ENCODE results near the gene PLEKHG2. TPM values are rescaled to one million over a fixed set of nuclear protein-coding genes. Genes with fewer than 3 reads are reported as not detected.
"Not testable (repeated sequence)": the region's sequence is repeated elsewhere in the genome, so short reads cannot be mapped to it uniquely, and the experiment has no call there.

The PLEKHG2 gene
- total RNA-seq, 1 donor = 21.4 TPM

GRCh38 chr19:39449116-39449797 lies 36.8 kb downstream of the PLEKHG2 start:
- no peaks in the 10 kb centered on the region for H3K27me3 ChIP-seq (ENCODE audit: insufficient read depth, low read length)
- H3K4me2 ChIP-seq (ENCODE audit: insufficient read depth, low read length) = no peak overlapping the region
- peak; percentile 37 for DNase-seq (ENCODE audit: insufficient read length, low spot score, missing footprints)
- H2AFZ ChIP-seq (ENCODE audit: low read length) = no peak overlapping the region
- H3K79me2 ChIP-seq (ENCODE audit: insufficient read depth, low read length) = peaks cover 97% of the 10 kb centered on the region
- peaks cover 24% of the 10 kb centered on the region for H3K4me1 ChIP-seq (ENCODE audit: insufficient read depth, low read length)
- H3K36me3 ChIP-seq (ENCODE audit: insufficient read depth, low read length) = peaks cover 29% of the 10 kb centered on the region
- no peak overlapping the region for H3K4me3 ChIP-seq (ENCODE audit: insufficient read depth, low read length)
- no peak overlapping the region for H3K27ac ChIP-seq (ENCODE audit: low read depth, low read length)
- TF ChIP-seq CTCF (IDR thresholded peaks at IDR 0.05; ENCODE audit: extremely low read depth, low read depth, low read length) = no peak
- peaks cover 63% of the 10 kb centered on the region for H4K20me1 ChIP-seq (ENCODE audit: insufficient read depth, low read length)
- H3K9me3 ChIP-seq (ENCODE audit: low read depth, low read length) = no peaks in the 10 kb centered on the region

- H3K27me3 ChIP-seq (ENCODE audit: insufficient read depth, low read length); DNase-seq (ENCODE audit: insufficient read length, low spot score, missing footprints); H3K4me3 ChIP-seq (ENCODE audit: insufficient read depth, low read length); H3K27ac ChIP-seq (ENCODE audit: low read depth, low read length); H2AFZ ChIP-seq (ENCODE audit: low read length); H3K4me2 ChIP-seq (ENCODE audit: insufficient read depth, low read length); H3K9me3 ChIP-seq (ENCODE audit: low read depth, low read length): not testable (repeated sequence)
- Histone ChIP-seq H4K20me1 (ENCODE audit: insufficient read depth, low read length) (peaks cover 69% of the 10 kb centered on the region), H3K4me1 (ENCODE audit: insufficient read depth, low read length) (peaks cover 22% of the 10 kb centered on the region), H3K79me2 (ENCODE audit: insufficient read depth, low read length) (peaks cover 92% of the 10 kb centered on the region), H3K36me3 (ENCODE audit: insufficient read depth, low read length) (peaks cover 36% of the 10 kb centered on the region)
Observed at GRCh38 chr19:39451257-39451656, 38.8 kb downstream of the PLEKHG2 start.

GRCh38 chr19:39463403-39463802 lies 50.9 kb downstream of the PLEKHG2 start:
- H3K36me3 ChIP-seq (ENCODE audit: insufficient read depth, low read length) = peaks cover 80% of the 10 kb centered on the region
- no peak overlapping the region for H3K4me2 ChIP-seq (ENCODE audit: insufficient read depth, low read length)
- H3K9me3 ChIP-seq (ENCODE audit: low read depth, low read length) = no peaks in the 10 kb centered on the region
- H3K27me3 ChIP-seq (ENCODE audit: insufficient read depth, low read length) = no peaks in the 10 kb centered on the region
- no peak for TF ChIP-seq CTCF (IDR thresholded peaks at IDR 0.05; ENCODE audit: extremely low read depth, low read depth, low read length)
- H3K4me3 ChIP-seq (ENCODE audit: insufficient read depth, low read length) = no peak overlapping the region
- no peak overlapping the region for H3K27ac ChIP-seq (ENCODE audit: low read depth, low read length)
- peaks cover 24% of the 10 kb centered on the region for H4K20me1 ChIP-seq (ENCODE audit: insufficient read depth, low read length)
- no peak overlapping the region for H2AFZ ChIP-seq (ENCODE audit: low read length)
- H3K4me1 ChIP-seq (ENCODE audit: insufficient read depth, low read length) = no peaks in the 10 kb centered on the region
- peaks cover 37% of the 10 kb centered on the region for H3K79me2 ChIP-seq (ENCODE audit: insufficient read depth, low read length)
- no peak for DNase-seq (ENCODE audit: insufficient read length, low spot score, missing footprints)

- DNase-seq (ENCODE audit: insufficient read length, low spot score, missing footprints) = peak; percentile 55
- Histone ChIP-seq H3K4me3 (ENCODE audit: insufficient read depth, low read length) (no peak overlapping the region), H3K4me1 (ENCODE audit: insufficient read depth, low read length) (no peaks in the 10 kb centered on the region), H3K36me3 (ENCODE audit: insufficient read depth, low read length) (peaks cover 79% of the 10 kb centered on the region), H4K20me1 (ENCODE audit: insufficient read depth, low read length) (peaks cover 24% of the 10 kb centered on the region), H2AFZ (ENCODE audit: low read length) (no peak overlapping the region), H3K9me3 (ENCODE audit: low read depth, low read length) (no peaks in the 10 kb centered on the region), H3K79me2 (ENCODE audit: insufficient read depth, low read length) (peaks cover 23% of the 10 kb centered on the region), H3K4me2 (ENCODE audit: insufficient read depth, low read length) (no peak overlapping the region), H3K27ac (ENCODE audit: low read depth, low read length) (no peak overlapping the region), H3K27me3 (ENCODE audit: insufficient read depth, low read length) (no peaks in the 10 kb centered on the region)
- no peak for TF ChIP-seq CTCF (IDR thresholded peaks at IDR 0.05; ENCODE audit: extremely low read depth, low read depth, low read length)
Observed at GRCh38 chr19:39465956-39466747, 53.7 kb downstream of the PLEKHG2 start.

Data from osteoblast (primary cell).